HepG2 (cell line): ENCODE measurements around the gene POP7. TPM values are rescaled to one million over a fixed set of nuclear protein-coding genes. Genes with fewer than 3 reads are reported as not detected.

Source experiments
- AHR ChIP-seq: IDR thresholded peaks from 2 replicates; pipeline ENCODE4 v1.6.1; 2018; ENCODE audit warnings: missing genetic modification reagents, missing compliant biosample characterization
- ARID2 ChIP-seq: sonication (generic); formaldehyde crosslinking; IDR thresholded peaks from 2 replicates; pipeline ENCODE4 v1.8.1; 2022; ENCODE audit warnings: mild to moderate bottlenecking, missing genetic modification reagents, borderline replicate concordance
- ATM ChIP-seq: fragments of 450-650 bp; IDR thresholded peaks from 2 replicates; pipeline ENCODE4 v1.7.1; 2017; ENCODE audit warnings: mild to moderate bottlenecking, borderline replicate concordance
- CAMTA2 ChIP-seq: sonication (generic); formaldehyde crosslinking; IDR thresholded peaks from 2 replicates; pipeline ENCODE4 v1.4.0; 2020; ENCODE audit warnings: mild to moderate bottlenecking, missing genetic modification reagents, borderline replicate concordance
- CTCF ChIP-seq: sonication (generic); formaldehyde crosslinking; IDR thresholded peaks from 2 replicates; pipeline ENCODE4 v1.5.0; 2020; ENCODE audit warnings: mild to moderate bottlenecking, missing genetic modification reagents, moderate library complexity
- DDIT3 ChIP-seq: sonication (generic); formaldehyde crosslinking; IDR thresholded peaks from 2 replicates; pipeline ENCODE4 v1.4.0; 2020; ENCODE audit warnings: mild to moderate bottlenecking, missing genetic modification reagents
- FOSL1 ChIP-seq: sonication (generic); formaldehyde crosslinking; IDR thresholded peaks from 2 replicates; pipeline ENCODE4 v1.9.0; 2021; ENCODE audit warnings: missing genetic modification reagents, borderline replicate concordance
- HNRNPL ChIP-seq: fragments of 200-400 bp; formaldehyde crosslinking; IDR thresholded peaks from 2 replicates; pipeline ENCODE4 v1.6.1; 2017; ENCODE audit warnings: mild to moderate bottlenecking, low read depth, low read length
- HOXA5 ChIP-seq: sonication (generic); formaldehyde crosslinking; IDR thresholded peaks from 2 replicates; pipeline ENCODE4 v1.4.0; 2020; ENCODE audit warnings: missing genetic modification reagents
- KAT2B ChIP-seq: fragments of 150-350 bp; IDR thresholded peaks from 2 replicates; pipeline ENCODE4 v1.6.1; 2014; ENCODE audit warnings: low read depth, low read length, borderline replicate concordance
- KLF12 ChIP-seq: sonication (generic); formaldehyde crosslinking; IDR thresholded peaks from 2 replicates; pipeline ENCODE4 v1.4.0; 2020; ENCODE audit warnings: missing genetic modification reagents, borderline replicate concordance
- KLF16 ChIP-seq, 2 experiments: sonication (generic) in 1 of 2; formaldehyde crosslinking in 1 of 2; IDR thresholded peaks; 2 replicates each; pipeline versions ENCODE4 v1.6.1 to v1.8.0; 2016 to 2023; ENCODE audit warnings: missing genetic modification reagents in 2 of 2, missing compliant biosample characterization in 1 of 2
- MAZ ChIP-seq, 2 experiments: sonication (generic) in 1 of 2; formaldehyde crosslinking in 1 of 2; IDR thresholded peaks; 2 replicates each; pipeline versions ENCODE4 v1.5.0 to v1.6.1; 2012 to 2020; ENCODE audit warnings: low read depth in 2 of 2, mild to moderate bottlenecking in 2 of 2, borderline replicate concordance in 1 of 2, improper control_type of control experiment in 1 of 2, low read length in 1 of 2, missing genetic modification reagents in 1 of 2, moderate library complexity in 1 of 2
- MBD4 ChIP-seq: IDR thresholded peaks from 2 replicates; pipeline ENCODE4 v1.6.1; 2012; ENCODE audit warnings: low read length, inconsistent platforms, borderline replicate concordance
- MED8 ChIP-seq: sonication (generic); formaldehyde crosslinking; IDR thresholded peaks from 2 replicates; pipeline ENCODE4 v1.8.1; 2023; ENCODE audit warnings: mild to moderate bottlenecking, missing genetic modification reagents; ENCODE audit not compliant: insufficient replicate concordance
- PRPF4 ChIP-seq: fragments of 200-400 bp; formaldehyde crosslinking; IDR thresholded peaks from 2 replicates; pipeline ENCODE4 v1.6.1; 2016; ENCODE audit warnings: low read length, low read depth; ENCODE audit not compliant: poor library complexity, severe bottlenecking
- SNAI1 ChIP-seq: sonication (generic); formaldehyde crosslinking; IDR thresholded peaks from 2 replicates; pipeline ENCODE4 v1.5.0; 2020; ENCODE audit warnings: mild to moderate bottlenecking, missing genetic modification reagents, borderline replicate concordance
- TBX2 ChIP-seq: sonication (generic); formaldehyde crosslinking; IDR thresholded peaks from 2 replicates; pipeline ENCODE4 v1.5.0; 2020; ENCODE audit warnings: missing genetic modification reagents, mild to moderate bottlenecking, borderline replicate concordance
- TSC22D2 ChIP-seq: sonication (generic); formaldehyde crosslinking; IDR thresholded peaks from 2 replicates; pipeline ENCODE4 v1.5.1; 2020; ENCODE audit warnings: missing genetic modification reagents, mild to moderate bottlenecking, borderline replicate concordance
- ZNF10 ChIP-seq: sonication (generic); formaldehyde crosslinking; IDR thresholded peaks from 2 replicates; pipeline ENCODE4 v1.4.0; 2020; ENCODE audit warnings: mild to moderate bottlenecking, low read depth, missing genetic modification reagents, borderline replicate concordance
- ZNF329 ChIP-seq: sonication (generic); formaldehyde crosslinking; IDR thresholded peaks from 2 replicates; pipeline ENCODE4 v1.9.0; 2021; ENCODE audit warnings: low read depth, mild to moderate bottlenecking, missing genetic modification reagents
- ZNF33B ChIP-seq: sonication (generic); formaldehyde crosslinking; IDR thresholded peaks from 2 replicates; pipeline ENCODE4 v1.5.1; 2020; ENCODE audit warnings: mild to moderate bottlenecking, missing genetic modification reagents
- ZNF367 ChIP-seq: sonication (generic); formaldehyde crosslinking; IDR thresholded peaks from 2 replicates; pipeline ENCODE4 v1.4.0; 2020; ENCODE audit warnings: missing genetic modification reagents, borderline replicate concordance
- ZNF430 ChIP-seq: sonication (generic); formaldehyde crosslinking; IDR thresholded peaks from 2 replicates; pipeline ENCODE4 v1.9.0; 2021; ENCODE audit warnings: mild to moderate bottlenecking, missing genetic modification reagents
- ZNF44 ChIP-seq: sonication (generic); formaldehyde crosslinking; IDR thresholded peaks from 2 replicates; pipeline ENCODE4 v1.5.1; 2020; ENCODE audit warnings: mild to moderate bottlenecking, missing genetic modification reagents
- ZNF441 ChIP-seq: sonication (generic); formaldehyde crosslinking; IDR thresholded peaks from 2 replicates; pipeline ENCODE4 v1.7.0; 2021; ENCODE audit warnings: missing genetic modification reagents, borderline replicate concordance
- ZNF451 ChIP-seq: sonication (generic); formaldehyde crosslinking; IDR thresholded peaks from 2 replicates; pipeline ENCODE4 v1.5.0; 2020; ENCODE audit warnings: mild to moderate bottlenecking, missing genetic modification reagents
- ZNF614 ChIP-seq: IDR thresholded peaks from 2 replicates; pipeline ENCODE4 v1.6.1; 2018; ENCODE audit warnings: missing biosample characterization, missing genetic modification reagents, inconsistent platforms, borderline replicate concordance
- ZNF878 ChIP-seq: sonication (generic); formaldehyde crosslinking; IDR thresholded peaks from 2 replicates; pipeline ENCODE4 v1.8.1; 2023; ENCODE audit warnings: mild to moderate bottlenecking, missing genetic modification reagents, moderate library complexity
- ZSCAN9 ChIP-seq: IDR thresholded peaks from 2 replicates; pipeline ENCODE4 v1.6.1; 2016; ENCODE audit warnings: borderline replicate concordance
- polyA plus RNA-seq, 8 experiments: library from polyadenylated mRNA; depleted of rRNA in 3 of 8; stranded (reverse) in 7 of 8; unstranded in 1 of 8; fragments of >200 nt; fragmentation: Illumina TruSeq in 4 of 8; extraction: Trizol in 4 of 8; gene quantifications; 2 replicates each; pipeline versions ENCODE4 v1.2.1 to v1.2.3, GENCODE V29; 2011 to 2016; ENCODE audit warnings: low read depth in 4 of 8, missing spikeins in 1 of 8, mixed read lengths in 1 of 8; ENCODE audit not compliant: insufficient read depth in 1 of 8
- total RNA-seq, 5 experiments: library from RNA; depleted of rRNA; stranded (reverse); fragments of >200 nt; fragmentation: Illumina TruSeq; extraction: Trizol; gene quantifications; 2 replicates each; pipeline ENCODE4 v1.2.3, GENCODE V29; 2016; ENCODE audit warnings: low read depth in 1 of 5

The POP7 gene
- total and polyA plus RNA-seq, 2 of the 13 experiments (the other 11 are each of a cell fraction or from before 2014, with no cell fraction given): 63.9 to 91.1 TPM

DNA sequence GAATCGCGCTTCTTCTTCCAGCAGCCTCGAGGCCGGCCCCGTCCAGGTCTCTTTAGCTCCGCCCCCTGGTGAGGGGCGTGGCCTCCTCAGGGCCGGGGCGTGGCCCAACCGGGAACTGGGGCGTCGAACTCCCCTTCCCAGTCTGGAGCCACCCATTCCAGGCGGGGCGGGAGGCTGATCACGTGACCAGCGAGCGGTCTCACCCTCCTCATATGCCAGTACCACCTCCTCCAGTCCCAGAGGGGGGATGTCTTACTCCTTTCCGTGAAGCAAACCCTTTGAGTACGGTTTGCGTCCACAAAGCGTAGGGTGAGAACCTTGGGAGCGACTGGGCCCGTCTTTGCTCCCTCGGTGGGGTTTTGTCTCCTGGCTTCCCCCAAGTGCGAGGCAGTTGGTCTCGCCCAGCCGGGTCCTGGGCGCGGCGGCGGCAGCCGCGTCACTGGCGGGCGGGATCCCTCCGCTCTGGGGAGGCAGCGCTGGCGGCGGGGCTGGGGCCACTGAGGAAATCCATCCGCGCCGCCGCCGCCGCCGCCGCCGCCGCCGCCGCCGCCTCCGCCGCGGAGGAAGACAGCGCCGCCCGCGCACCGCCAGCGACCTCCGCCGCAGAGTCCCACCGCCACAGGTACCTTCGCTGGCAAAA lies 32.5 kb upstream of the POP7 start, which contains the start of gene GNB2 (continued):
- TF ChIP-seq CTCF (CRISPR knock-in tag) (no peak), ZNF367 (CRISPR knock-in tag) (no peak), ZNF878 (CRISPR knock-in tag) (no peak), TSC22D2 (CRISPR knock-in tag) (no peak), ZNF33B (CRISPR knock-in tag) (no peak), SNAI1 (no peak), FOSL1 (no peak), KLF16 (CRISPR knock-in tag; IDR thresholded peaks at IDR 0.05) (peak in 1 of 2 experiments; percentile 87; a peak in 2 of 4 replicates), MBD4 (no peak), ZNF451 (0 out of 2 replicates have a peak, but pooled peaks have one; percentile 41), PRPF4 (no peak), HNRNPL (no peak), KAT2B (no peak), ZNF10 (CRISPR knock-in tag) (no peak), CAMTA2 (CRISPR knock-in tag) (no peak), MED8 (CRISPR knock-in tag) (no peak), ZSCAN9 (CRISPR knock-in tag) (no peak), ZNF614 (CRISPR knock-in tag) (peak; percentile 44; the same call in 1 of the 2 replicates), KLF12 (CRISPR knock-in tag) (peak; percentile 71), ZNF441 (CRISPR knock-in tag) (no peak), ZNF329 (0 out of 2 replicates have a peak, but pooled peaks have one; percentile 39), ARID2 (CRISPR knock-in tag) (no peak), DDIT3 (no peak), TBX2 (0 out of 2 replicates have a peak, but pooled peaks have one; percentile 49), MAZ (IDR thresholded peaks at IDR 0.05; ENCODE audit: borderline replicate concordance, low read depth, low read length) (no peak; the same call in 1 of the 2 replicates), MAZ (CRISPR knock-in tag; IDR thresholded peaks at IDR 0.05; ENCODE audit: low read depth) (peak; percentile 85; the same call in 1 of the 2 replicates), ZNF44 (no peak), ATM (no peak), AHR (CRISPR knock-in tag) (0 out of 2 replicates have a peak, but pooled peaks have one; percentile 33), ZNF430 (CRISPR knock-in tag) (peak; percentile 91), HOXA5 (CRISPR knock-in tag) (peak; percentile 79)
